ENCODE data around the gene WDTC1.

Gene WDTC1

GRCh38 chr1:27301582-27302199 is 67.3 kb downstream of the WDTC1 start:
- TF ChIP-seq TAF1 (IDR thresholded peaks at IDR 0.05; ENCODE audit: borderline replicate concordance, insufficient read depth, low read length) (no peak), SIN3A (IDR thresholded peaks at IDR 0.05; ENCODE audit: borderline replicate concordance, insufficient read depth, low read length) (no peak), POLR2AphosphoS5 (IDR thresholded peaks at IDR 0.05; ENCODE audit: low read depth, low read length) (no peak), FOXP2 (optimal IDR thresholded peaks at IDR 0.05; ENCODE audit: borderline replicate concordance, extremely low read depth, extremely low read length, insufficient read depth) (no peak), REST (IDR thresholded peaks at IDR 0.05; ENCODE audit: insufficient read depth in 1 of 2, low read depth in 2 of 2, low read length in 2 of 2) (no peak)

- no peak for TF ChIP-seq REST (IDR thresholded peaks at IDR 0.05; ENCODE audit: insufficient read depth in 1 of 2, low read depth in 2 of 2, low read length in 2 of 2)
- TF ChIP-seq POLR2AphosphoS5 (IDR thresholded peaks at IDR 0.05; ENCODE audit: low read depth, low read length) = no peak
- no peak for TF ChIP-seq SIN3A (IDR thresholded peaks at IDR 0.05; ENCODE audit: borderline replicate concordance, insufficient read depth, low read length)
- no peak for TF ChIP-seq TAF1 (IDR thresholded peaks at IDR 0.05; ENCODE audit: borderline replicate concordance, insufficient read depth, low read length)
- TF ChIP-seq FOXP2 (optimal IDR thresholded peaks at IDR 0.05; ENCODE audit: borderline replicate concordance, extremely low read depth, extremely low read length, insufficient read depth) = no peak
These were observed 68.2 kb downstream of the WDTC1 start for GRCh38 chr1:27302612-27303011.

GRCh38 chr1:27303509-27303908 is 69.1 kb downstream of the WDTC1 start:
- no peak for TF ChIP-seq POLR2AphosphoS5 (IDR thresholded peaks at IDR 0.05; ENCODE audit: low read depth, low read length)
- no peak for TF ChIP-seq FOXP2 (optimal IDR thresholded peaks at IDR 0.05; ENCODE audit: borderline replicate concordance, extremely low read depth, extremely low read length, insufficient read depth)
- no peak for TF ChIP-seq SIN3A (IDR thresholded peaks at IDR 0.05; ENCODE audit: borderline replicate concordance, insufficient read depth, low read length)
- no peak for TF ChIP-seq TAF1 (IDR thresholded peaks at IDR 0.05; ENCODE audit: borderline replicate concordance, insufficient read depth, low read length)
- no peak for TF ChIP-seq REST (IDR thresholded peaks at IDR 0.05; ENCODE audit: insufficient read depth in 1 of 2, low read depth in 2 of 2, low read length in 2 of 2)

GRCh38 chr1:27306071-27306470 is 71.6 kb downstream of the WDTC1 start:
- TF ChIP-seq SIN3A (IDR thresholded peaks at IDR 0.05; ENCODE audit: borderline replicate concordance, insufficient read depth, low read length) (no peak), FOXP2 (optimal IDR thresholded peaks at IDR 0.05; ENCODE audit: borderline replicate concordance, extremely low read depth, extremely low read length, insufficient read depth) (no peak), REST (IDR thresholded peaks at IDR 0.05; ENCODE audit: insufficient read depth in 1 of 2, low read depth in 2 of 2, low read length in 2 of 2) (no peak), POLR2AphosphoS5 (IDR thresholded peaks at IDR 0.05; ENCODE audit: low read depth, low read length) (no peak), TAF1 (IDR thresholded peaks at IDR 0.05; ENCODE audit: borderline replicate concordance, insufficient read depth, low read length) (no peak)

Measured in PFSK-1 (cell line).